DMS79 (cell line): ENCODE results near the gene TRAPPC8.
A peak's percentile ranks its signal among the peaks of the same experiment; 100 is the strongest.
"Not testable (repeated sequence)": the region's sequence is repeated elsewhere in the genome, so short reads cannot be mapped to it uniquely, and the experiment has no call there.

Source experiments
- DNase-seq: peaks from one replicate; lab custom pipeline; 2025; lab: John Stamatoyannopoulos, UW

Gene TRAPPC8

GRCh38 chr18:31942291-31942998 lies 483 bp downstream of the TRAPPC8 start:
- peak; percentile 59 for DNase-seq

- no peak for DNase-seq
Observed at GRCh38 chr18:31941010-31941809, 1.7 kb downstream of the TRAPPC8 start.

- not testable (repeated sequence) for DNase-seq
Observed at GRCh38 chr18:31934773-31935172, 8.2 kb downstream of the TRAPPC8 start.

- DNase-seq = no peak
Observed at GRCh38 chr18:31931886-31932240, 11.1 kb downstream of the TRAPPC8 start.

GRCh38 chr18:31931163-31931885 lies 11.6 kb downstream of the TRAPPC8 start:
- no peak for DNase-seq

GRCh38 chr18:31929273-31929672 lies 13.7 kb downstream of the TRAPPC8 start:
- no peak for DNase-seq

GRCh38 chr18:31926988-31927387 lies 15.9 kb downstream of the TRAPPC8 start:
- not testable (repeated sequence) for DNase-seq

GRCh38 chr18:31920277-31920676 lies 22.7 kb downstream of the TRAPPC8 start:
- no peak for DNase-seq

GRCh38 chr18:31919366-31919765 lies 23.6 kb downstream of the TRAPPC8 start:
- DNase-seq = not testable (repeated sequence)

GRCh38 chr18:31918733-31919132 lies 24.2 kb downstream of the TRAPPC8 start:
- no peak for DNase-seq

- no peak for DNase-seq
Observed at GRCh38 chr18:31901063-31901462, 41.9 kb downstream of the TRAPPC8 start.

- not testable (repeated sequence) for DNase-seq
Observed at GRCh38 chr18:31899771-31900170, 43.2 kb downstream of the TRAPPC8 start.

- DNase-seq = no peak
Observed at GRCh38 chr18:31892936-31893335, 50.0 kb downstream of the TRAPPC8 start.

- DNase-seq = no peak
Observed at GRCh38 chr18:31891566-31891965, 51.4 kb downstream of the TRAPPC8 start.

GRCh38 chr18:31884020-31884419 lies 58.9 kb downstream of the TRAPPC8 start:
- DNase-seq = no peak

GRCh38 chr18:31880186-31880898 lies 62.6 kb downstream of the TRAPPC8 start:
- no peak for DNase-seq

GRCh38 chr18:31878358-31878757 lies 64.6 kb downstream of the TRAPPC8 start:
- no peak for DNase-seq

- no peak for DNase-seq
Observed at GRCh38 chr18:31877900-31878299, 65.0 kb downstream of the TRAPPC8 start.

GRCh38 chr18:31876707-31877106 lies 66.2 kb downstream of the TRAPPC8 start:
- DNase-seq = no peak

- DNase-seq = no peak
Observed at GRCh38 chr18:31875301-31875700, 67.6 kb downstream of the TRAPPC8 start.

GRCh38 chr18:31863103-31863502 lies 79.8 kb downstream of the TRAPPC8 start:
- DNase-seq = no peak

- DNase-seq = no peak
Observed at GRCh38 chr18:31860488-31860887, 82.4 kb downstream of the TRAPPC8 start.
